ENCODE data around the gene AKAP7.

Gene AKAP7

DNA sequence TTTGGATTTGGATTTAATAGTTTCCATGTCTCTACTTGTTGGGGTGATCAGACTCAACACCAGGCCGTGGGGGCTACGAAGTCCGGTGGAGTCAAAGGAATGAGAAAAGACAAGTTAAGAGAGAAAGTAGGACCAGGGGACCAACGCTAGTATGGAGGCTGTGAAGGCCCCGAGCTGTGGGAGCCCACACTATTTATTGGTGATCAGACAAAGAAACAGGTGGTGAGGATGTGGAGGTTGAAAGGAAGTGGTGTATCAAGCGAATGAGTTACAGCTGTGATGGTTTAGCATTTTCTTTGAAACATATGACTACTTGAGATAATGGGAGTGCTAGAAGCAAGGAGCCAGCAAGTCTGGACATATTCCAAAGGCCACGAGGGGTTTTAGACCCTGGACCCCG is 62.4 kb downstream of the AKAP7 start:
- Mint-ChIP-seq H3K27me3 (ENCODE audit: low read depth) (peaks cover 6% of the 10 kb centered on the region), H3K4me3 (peak overlapping the region; percentile 35), H3K27ac (peak overlapping the region; percentile 78), H3K9me3 (peaks cover 28% of the 10 kb centered on the region), H3K4me1 (ENCODE audit: low read depth) (peaks cover 41% of the 10 kb centered on the region), H3K36me3 (ENCODE audit: low read depth) (peaks cover 29% of the 10 kb centered on the region)
- DNase-seq (ENCODE audit: low spot score), result no peak

DNA sequence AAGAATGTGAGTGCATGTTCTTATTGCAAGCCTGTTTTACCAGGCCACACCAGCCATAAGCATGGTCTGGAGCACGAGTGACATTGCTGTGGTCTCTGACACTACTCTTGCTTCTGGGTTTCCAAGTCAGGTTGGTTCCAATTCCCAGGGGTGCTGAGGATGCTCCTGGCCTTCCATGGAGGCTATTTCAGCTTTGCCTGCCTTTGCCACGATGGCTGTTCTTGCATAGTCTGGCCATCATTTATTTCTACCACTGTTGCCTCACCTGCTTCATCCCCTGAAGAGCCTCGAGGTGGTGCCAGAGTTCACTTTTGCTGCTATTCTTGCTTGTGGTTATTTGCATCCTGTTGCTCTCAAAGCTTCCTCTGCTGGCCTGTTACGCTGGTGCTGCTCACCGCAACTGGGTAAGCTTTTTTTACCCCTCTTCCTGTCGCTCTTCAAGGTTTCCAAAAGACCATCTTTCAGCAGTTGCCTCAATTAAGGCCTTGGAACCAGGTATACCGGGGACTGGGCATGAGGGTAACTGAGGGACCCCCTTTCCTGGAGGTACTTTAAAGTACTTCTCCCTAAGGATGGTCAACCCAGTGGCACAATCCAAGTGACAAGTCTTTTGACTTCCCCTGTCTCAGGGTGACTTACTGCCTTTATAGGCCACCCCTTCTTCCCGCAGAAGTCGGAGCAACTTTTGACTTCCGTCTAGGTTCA is 64.5 kb downstream of the AKAP7 start:
- Mint-ChIP-seq H3K4me3 (peak overlapping the region; percentile 82), H3K4me1 (ENCODE audit: low read depth) (peaks cover 50% of the 10 kb centered on the region), H3K9me3 (peaks cover 10% of the 10 kb centered on the region)

DNA sequence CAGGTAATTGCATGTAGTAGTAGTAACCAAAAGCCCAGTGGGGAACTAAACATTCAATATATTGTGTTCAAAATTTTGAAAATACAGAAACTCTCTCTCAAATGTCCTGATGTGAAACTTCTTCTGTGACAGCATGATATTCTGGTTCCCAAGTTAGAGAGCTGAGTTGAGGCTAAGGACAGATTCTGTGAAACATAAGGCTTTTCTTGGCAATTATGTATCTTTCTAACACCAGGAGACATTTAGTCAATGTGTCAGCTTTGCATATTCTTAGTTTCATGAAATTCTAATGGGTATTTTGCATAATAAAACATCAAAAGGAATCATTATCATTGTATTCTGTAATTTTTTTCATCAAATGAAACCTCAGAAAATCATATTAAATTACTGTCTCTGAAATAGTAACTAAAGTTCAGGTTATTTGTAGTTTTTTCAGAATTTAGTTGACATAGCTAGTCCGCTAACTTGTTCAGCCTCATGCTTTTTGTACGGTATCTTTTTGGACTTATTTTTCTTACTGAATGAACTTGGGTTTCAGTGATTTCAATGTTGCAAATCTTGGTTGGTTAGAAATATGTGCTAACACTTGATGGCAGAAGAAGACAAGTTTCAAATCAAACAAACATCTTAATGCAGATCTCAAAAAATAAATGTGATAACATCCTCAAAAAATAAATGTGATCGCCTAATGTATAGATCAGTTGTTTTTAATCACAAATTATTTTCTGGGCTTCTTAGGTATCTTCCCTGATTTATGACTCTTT is 70.4 kb downstream of the AKAP7 start:
- no peak overlapping the region for H3K27ac Mint-ChIP-seq
- peaks cover 10% of the 10 kb centered on the region for H3K36me3 Mint-ChIP-seq (ENCODE audit: low read depth)
- H3K27me3 Mint-ChIP-seq (ENCODE audit: low read depth), result no peaks in the 10 kb centered on the region
- no peak overlapping the region for H3K4me3 Mint-ChIP-seq
- H3K9me3 Mint-ChIP-seq, result peaks cover under 1% of the 10 kb centered on the region
- H3K4me1 Mint-ChIP-seq (ENCODE audit: low read depth), result peaks cover 29% of the 10 kb centered on the region
- DNase-seq (ENCODE audit: low spot score), result no peak

More for the DNA sequence above, 64.5 kb downstream of the AKAP7 start:
- Mint-ChIP-seq H3K27ac (peak overlapping the region; percentile 92), H3K36me3 (ENCODE audit: low read depth) (peaks cover 19% of the 10 kb centered on the region), H3K27me3 (ENCODE audit: low read depth) (no peaks in the 10 kb centered on the region)
- DNase-seq (ENCODE audit: low spot score), result peak; percentile 72

DNA sequence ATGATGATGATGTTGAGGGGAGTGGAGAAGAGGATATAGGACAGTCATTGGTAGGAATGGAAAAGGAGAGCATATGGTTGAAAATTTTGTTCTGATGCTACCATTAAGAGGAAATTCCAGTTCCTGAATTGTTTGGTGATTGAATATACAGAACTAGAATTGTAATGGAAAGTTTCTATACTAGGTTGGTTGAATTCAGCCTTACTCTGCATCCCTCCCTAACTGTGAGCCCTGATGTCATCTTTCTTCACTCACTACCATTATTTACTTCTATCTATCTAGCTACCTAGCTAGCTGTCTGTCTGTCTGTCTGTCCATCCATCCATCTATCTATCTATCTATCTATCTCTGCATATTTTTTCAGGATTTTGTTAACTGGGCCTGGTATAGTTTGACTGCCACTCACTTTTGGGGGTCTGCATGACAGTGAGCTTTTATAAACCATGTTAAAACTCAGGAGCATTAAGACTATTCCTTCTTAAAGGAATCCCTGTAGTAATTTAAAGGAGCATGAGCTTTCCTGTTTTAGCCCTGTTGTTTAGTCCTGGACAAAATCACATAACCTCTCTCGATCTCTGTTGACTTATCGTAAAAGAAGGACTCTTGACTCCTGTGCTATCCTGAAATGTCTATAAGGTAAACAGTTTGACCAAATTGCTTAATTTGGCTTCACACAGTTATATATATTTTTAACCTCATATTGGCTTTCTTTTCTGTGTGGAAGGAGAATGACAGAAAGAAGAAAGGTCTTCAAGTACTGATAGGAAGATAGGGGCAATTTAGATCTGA is 71.4 kb downstream of the AKAP7 start:
- Mint-ChIP-seq H3K4me1 (ENCODE audit: low read depth) (peaks cover 24% of the 10 kb centered on the region), H3K36me3 (ENCODE audit: low read depth) (peaks cover 12% of the 10 kb centered on the region), H3K27me3 (ENCODE audit: low read depth) (no peaks in the 10 kb centered on the region), H3K4me3 (no peak overlapping the region), H3K27ac (no peak overlapping the region), H3K9me3 (peaks cover 3% of the 10 kb centered on the region)
- DNase-seq (ENCODE audit: low spot score), result no peak

DNA sequence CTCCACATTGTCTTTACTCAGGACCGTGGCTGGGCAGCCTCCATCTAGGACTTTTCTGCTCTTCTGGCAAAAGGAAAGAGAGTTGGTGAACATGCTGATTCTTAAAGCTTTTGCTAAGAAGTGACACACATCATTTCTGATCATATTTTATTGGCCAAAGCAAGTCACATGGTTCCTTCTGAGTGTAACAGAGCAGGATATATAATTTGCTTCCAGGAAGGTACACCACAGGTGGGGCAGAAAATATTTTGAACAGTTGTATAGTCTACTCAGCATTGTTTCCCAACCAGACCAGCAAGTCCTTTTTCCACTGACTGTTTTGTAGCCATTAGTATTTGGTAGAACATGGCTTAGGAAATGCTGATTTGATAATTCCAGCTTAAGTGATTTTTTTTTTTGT is 73.5 kb downstream of the AKAP7 start:
- H3K9me3 Mint-ChIP-seq, result peaks cover 3% of the 10 kb centered on the region
- H3K27me3 Mint-ChIP-seq (ENCODE audit: low read depth), result no peaks in the 10 kb centered on the region
- H3K4me3 Mint-ChIP-seq, result no peak overlapping the region
- DNase-seq (ENCODE audit: low spot score), result no peak
- no peak overlapping the region for H3K27ac Mint-ChIP-seq
- H3K4me1 Mint-ChIP-seq (ENCODE audit: low read depth), result peaks cover 20% of the 10 kb centered on the region
- H3K36me3 Mint-ChIP-seq (ENCODE audit: low read depth), result peaks cover 9% of the 10 kb centered on the region

DNA sequence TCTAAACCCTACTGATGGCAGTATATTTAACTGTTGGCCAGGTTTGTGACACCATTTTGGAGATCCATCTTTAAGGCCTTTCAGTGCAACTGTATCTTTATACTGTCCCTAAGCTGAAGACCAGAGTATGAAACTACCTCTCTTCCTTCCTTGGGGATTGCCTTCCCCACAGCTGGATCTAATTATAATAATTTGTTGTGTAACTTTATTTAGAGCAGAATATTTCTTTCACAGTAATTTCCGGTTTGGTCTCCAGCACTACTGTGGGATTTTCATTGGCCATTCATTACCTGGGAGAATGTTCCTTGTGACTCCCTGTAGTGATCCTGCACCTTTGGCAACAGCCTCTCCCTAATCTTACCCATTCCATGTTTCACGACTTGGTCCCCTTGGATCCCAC is 75.2 kb downstream of the AKAP7 start:
- Mint-ChIP-seq H3K27ac (no peak overlapping the region), H3K36me3 (ENCODE audit: low read depth) (peaks cover 9% of the 10 kb centered on the region), H3K9me3 (peaks cover 3% of the 10 kb centered on the region), H3K4me3 (no peak overlapping the region), H3K4me1 (ENCODE audit: low read depth) (peaks cover 16% of the 10 kb centered on the region), H3K27me3 (ENCODE audit: low read depth) (no peaks in the 10 kb centered on the region)
- no peak for DNase-seq (ENCODE audit: low spot score)

DNA sequence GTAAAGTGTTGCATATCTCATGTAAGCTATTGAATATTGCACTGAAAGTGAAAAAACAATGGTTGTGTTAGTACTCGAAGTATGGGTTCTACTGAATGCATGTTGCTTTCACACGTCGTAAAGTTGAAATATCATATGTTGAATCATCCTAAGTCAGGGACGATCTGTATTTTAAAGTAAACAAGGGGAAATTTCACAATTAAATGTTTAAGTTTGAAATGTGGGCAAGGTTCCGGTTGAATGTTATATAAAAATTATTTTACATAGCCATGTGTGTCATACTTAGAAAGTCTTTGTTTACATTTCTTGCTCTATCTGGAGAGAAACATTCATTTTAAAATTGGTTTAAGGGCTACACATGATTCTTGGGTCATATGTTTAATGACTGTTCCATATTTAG is 76.8 kb downstream of the AKAP7 start:
- H3K9me3 Mint-ChIP-seq, result peaks cover 3% of the 10 kb centered on the region
- no peak overlapping the region for H3K4me3 Mint-ChIP-seq
- no peak for DNase-seq (ENCODE audit: low spot score)
- H3K4me1 Mint-ChIP-seq (ENCODE audit: low read depth), result peaks cover 12% of the 10 kb centered on the region
- peaks cover 7% of the 10 kb centered on the region for H3K36me3 Mint-ChIP-seq (ENCODE audit: low read depth)
- no peak overlapping the region for H3K27ac Mint-ChIP-seq
- no peaks in the 10 kb centered on the region for H3K27me3 Mint-ChIP-seq (ENCODE audit: low read depth)

DNA sequence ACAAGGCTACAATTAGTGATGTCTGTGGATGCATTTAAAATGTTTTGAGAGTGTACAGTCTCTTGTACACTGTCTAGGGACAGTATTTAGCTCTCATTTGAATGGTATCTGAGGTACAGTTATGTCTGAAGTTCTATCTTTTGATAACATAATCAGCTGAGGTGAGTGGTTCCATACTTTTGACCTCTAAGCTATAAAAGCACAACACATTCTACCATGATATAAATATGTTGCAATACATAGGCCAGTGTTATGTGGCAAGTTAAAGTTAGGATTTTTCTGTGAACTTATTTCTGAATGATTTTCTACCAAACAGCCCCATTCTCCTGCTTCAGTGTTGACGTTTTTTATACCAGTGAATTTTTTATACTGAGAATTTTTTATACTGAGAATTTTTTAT is 77.6 kb downstream of the AKAP7 start:
- DNase-seq (ENCODE audit: low spot score), result no peak
- peaks cover 7% of the 10 kb centered on the region for H3K36me3 Mint-ChIP-seq (ENCODE audit: low read depth)
- H3K27ac Mint-ChIP-seq, result no peak overlapping the region
- H3K27me3 Mint-ChIP-seq (ENCODE audit: low read depth), result no peaks in the 10 kb centered on the region
- peaks cover 12% of the 10 kb centered on the region for H3K4me1 Mint-ChIP-seq (ENCODE audit: low read depth)
- no peak overlapping the region for H3K4me3 Mint-ChIP-seq
- peaks cover 3% of the 10 kb centered on the region for H3K9me3 Mint-ChIP-seq

DNA sequence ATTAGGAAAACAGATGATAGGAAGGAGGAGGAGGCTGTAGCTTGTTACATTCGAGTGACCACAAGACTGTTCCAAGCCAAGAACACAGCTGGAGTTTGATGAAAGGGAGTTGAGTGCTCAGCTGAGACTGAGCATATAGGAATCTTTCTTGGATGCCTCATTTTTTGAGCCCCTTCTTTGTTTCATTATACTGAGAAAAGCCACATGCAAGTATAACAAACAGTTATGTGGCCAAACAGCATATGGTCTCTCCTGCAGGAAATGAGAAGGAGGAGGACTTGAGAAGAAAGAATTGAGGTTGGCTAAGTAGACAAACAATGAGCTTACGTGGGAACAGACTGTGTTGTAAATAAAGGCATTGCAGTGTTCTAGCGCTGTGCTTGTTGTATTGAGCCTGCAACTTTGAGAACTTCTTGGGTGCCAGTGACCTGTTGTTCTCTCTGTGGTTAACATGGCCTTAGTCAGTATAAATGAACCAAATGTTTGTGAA is 78.3 kb downstream of the AKAP7 start:
- Mint-ChIP-seq H3K9me3 (peaks cover 3% of the 10 kb centered on the region), H3K27ac (no peak overlapping the region), H3K4me3 (no peak overlapping the region), H3K36me3 (ENCODE audit: low read depth) (peaks cover 7% of the 10 kb centered on the region), H3K27me3 (ENCODE audit: low read depth) (no peaks in the 10 kb centered on the region), H3K4me1 (ENCODE audit: low read depth) (peaks cover 12% of the 10 kb centered on the region)
- no peak for DNase-seq (ENCODE audit: low spot score)

DNA sequence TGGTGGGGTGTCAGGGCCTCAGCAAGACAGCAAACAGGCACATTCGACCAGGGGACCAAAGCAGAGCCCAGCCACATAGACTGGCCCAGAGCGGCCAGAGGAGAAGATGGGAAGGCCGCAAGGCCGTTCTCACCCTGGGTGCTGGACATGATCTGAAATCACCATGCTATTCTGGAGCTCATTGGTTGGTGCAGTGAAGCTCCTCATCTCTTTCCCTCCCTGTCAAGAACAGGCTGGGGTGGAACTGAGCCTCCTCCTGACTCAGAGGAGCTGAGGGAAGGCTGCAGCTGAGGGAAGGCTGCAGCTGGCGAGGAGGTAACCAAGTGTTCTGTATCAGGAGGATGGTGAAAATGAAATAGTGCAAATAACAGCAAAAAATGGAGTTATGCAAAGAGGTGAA is 80.0 kb downstream of the AKAP7 start:
- Mint-ChIP-seq H3K27me3 (ENCODE audit: low read depth) (no peaks in the 10 kb centered on the region), H3K27ac (no peak overlapping the region), H3K9me3 (peaks cover 3% of the 10 kb centered on the region), H3K36me3 (ENCODE audit: low read depth) (peaks cover 8% of the 10 kb centered on the region), H3K4me3 (no peak overlapping the region), H3K4me1 (ENCODE audit: low read depth) (peaks cover 9% of the 10 kb centered on the region)
- no peak for DNase-seq (ENCODE audit: low spot score)

DNA sequence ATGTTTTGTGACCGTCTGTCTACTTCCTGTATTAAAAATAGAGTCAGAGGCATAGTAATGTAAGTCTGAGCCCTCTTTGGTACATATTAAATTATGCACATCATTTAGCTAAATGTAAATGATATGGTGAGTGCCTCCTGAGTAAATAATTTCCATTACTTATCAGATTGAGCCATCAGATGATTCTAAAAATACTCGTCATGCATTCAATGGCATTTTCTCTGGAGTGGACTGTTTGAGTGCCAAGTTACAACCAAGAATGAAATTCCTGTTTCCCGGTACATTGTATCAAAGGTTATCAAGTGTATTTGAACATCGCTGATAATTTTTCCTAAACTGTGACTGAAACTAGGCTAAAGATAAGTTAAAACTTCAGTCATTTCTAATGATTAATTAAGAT is 81.0 kb downstream of the AKAP7 start:
- H3K9me3 Mint-ChIP-seq, result no peaks in the 10 kb centered on the region
- no peak for DNase-seq (ENCODE audit: low spot score)
- peaks cover 9% of the 10 kb centered on the region for H3K4me1 Mint-ChIP-seq (ENCODE audit: low read depth)
- no peak overlapping the region for H3K4me3 Mint-ChIP-seq
- no peaks in the 10 kb centered on the region for H3K27me3 Mint-ChIP-seq (ENCODE audit: low read depth)
- H3K36me3 Mint-ChIP-seq (ENCODE audit: low read depth), result peaks cover 12% of the 10 kb centered on the region
- no peak overlapping the region for H3K27ac Mint-ChIP-seq

DNA sequence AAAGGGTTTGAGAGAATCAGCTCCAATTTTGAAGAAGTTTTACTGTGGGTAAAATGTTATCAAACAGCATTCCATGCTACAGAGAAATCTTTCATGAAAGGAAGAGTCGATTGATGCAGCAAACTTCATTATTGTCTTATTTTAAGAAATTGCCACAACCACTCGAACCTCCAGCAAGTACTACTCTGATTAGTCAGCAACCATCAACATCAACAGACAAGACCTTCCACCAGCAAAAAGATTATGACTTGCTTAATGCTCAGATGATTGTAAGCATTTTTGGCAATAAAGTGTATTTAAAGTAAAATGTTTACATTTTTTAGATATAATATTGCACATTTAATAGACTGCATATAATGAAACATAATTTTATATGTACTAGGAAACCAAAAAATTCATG is 87.5 kb downstream of the AKAP7 start:
- Mint-ChIP-seq H3K4me3 (no peak overlapping the region), H3K9me3 (peaks cover 4% of the 10 kb centered on the region), H3K27ac (no peak overlapping the region), H3K36me3 (ENCODE audit: low read depth) (peaks cover 21% of the 10 kb centered on the region), H3K27me3 (ENCODE audit: low read depth) (no peaks in the 10 kb centered on the region), H3K4me1 (ENCODE audit: low read depth) (peaks cover 4% of the 10 kb centered on the region)
- no peak for DNase-seq (ENCODE audit: low spot score)

DNA sequence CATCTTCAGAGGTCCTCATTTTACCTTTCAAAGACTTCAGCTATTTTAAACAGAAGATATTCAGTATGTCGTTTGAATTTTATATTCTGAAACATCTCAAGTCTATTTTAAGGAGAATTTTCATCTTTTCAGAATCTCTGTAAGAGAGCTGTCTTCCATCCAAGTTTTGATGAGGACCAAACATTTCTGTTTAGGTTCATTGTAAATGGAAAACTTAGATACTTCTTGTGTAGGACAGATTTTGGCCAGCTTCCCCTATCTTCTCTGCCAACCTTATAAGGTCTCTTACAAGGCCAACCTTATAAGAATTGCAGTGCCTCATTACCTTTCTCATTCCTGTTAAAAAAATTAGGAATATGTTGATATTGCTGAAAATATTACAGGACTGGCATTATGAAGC is 88.1 kb downstream of the AKAP7 start:
- H3K27me3 Mint-ChIP-seq (ENCODE audit: low read depth), result no peaks in the 10 kb centered on the region
- H3K36me3 Mint-ChIP-seq (ENCODE audit: low read depth), result peaks cover 22% of the 10 kb centered on the region
- H3K4me1 Mint-ChIP-seq (ENCODE audit: low read depth), result peaks cover 4% of the 10 kb centered on the region
- H3K9me3 Mint-ChIP-seq, result peaks cover 4% of the 10 kb centered on the region
- no peak for DNase-seq (ENCODE audit: low spot score)
- no peak overlapping the region for H3K4me3 Mint-ChIP-seq
- H3K27ac Mint-ChIP-seq, result no peak overlapping the region

DNA sequence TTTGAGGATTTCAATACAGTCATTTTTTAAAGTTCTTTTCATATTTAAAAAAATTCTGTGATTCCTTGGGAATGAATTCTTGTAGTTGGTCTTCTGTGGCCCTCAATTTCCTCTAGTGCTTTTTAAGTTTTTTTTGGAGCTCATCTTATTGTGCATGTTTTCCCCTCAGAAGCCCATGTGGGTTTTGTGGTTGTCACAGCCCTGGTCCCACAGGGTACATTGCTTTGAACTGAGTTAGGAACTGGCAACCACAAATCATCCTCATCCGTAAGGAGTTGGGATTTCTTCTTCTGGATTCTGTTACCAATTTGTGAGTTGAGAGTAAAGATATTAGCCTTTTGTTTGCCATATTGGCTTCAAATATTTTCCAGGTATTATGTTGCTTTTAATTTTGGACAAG is 89.9 kb downstream of the AKAP7 start:
- Mint-ChIP-seq H3K4me3 (no peak overlapping the region), H3K9me3 (peaks cover 8% of the 10 kb centered on the region), H3K27me3 (ENCODE audit: low read depth) (no peaks in the 10 kb centered on the region), H3K36me3 (ENCODE audit: low read depth) (peaks cover 22% of the 10 kb centered on the region), H3K27ac (no peak overlapping the region), H3K4me1 (ENCODE audit: low read depth) (peaks cover 4% of the 10 kb centered on the region)
- DNase-seq (ENCODE audit: low spot score), result no peak

Data from T-helper 2 cell treated with Interferon-gamma antibody and Interleukin-4, amounts not matched to agents 5 μg/mL and 100 μg/mL, for 36 hours (primary cell).